ENCODE data around the gene ELAVL4.

The ELAVL4 gene

DNA sequence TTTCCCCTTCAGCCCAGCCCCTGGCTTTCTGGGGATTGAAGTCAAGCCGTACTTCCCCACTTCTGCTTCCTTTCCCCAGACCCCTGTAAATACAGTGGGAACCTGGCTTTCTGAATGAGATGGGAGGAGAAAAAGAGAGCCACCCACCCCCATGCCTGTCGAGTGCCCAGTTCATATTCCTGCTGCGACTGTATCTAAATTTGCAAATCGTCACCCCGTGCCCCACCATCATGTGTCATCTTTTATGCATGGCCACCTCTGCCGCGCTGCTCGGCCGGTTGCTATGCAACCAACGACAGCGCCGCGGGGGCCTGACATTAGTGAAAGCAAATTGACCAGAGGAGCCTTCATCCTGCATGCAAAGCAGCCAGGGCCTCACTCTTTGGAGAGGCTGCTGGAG lies 143.0 kb downstream of the ELAVL4 start:
- no peak for DNase-seq (ENCODE audit: low read depth in 3 of 3)

DNA sequence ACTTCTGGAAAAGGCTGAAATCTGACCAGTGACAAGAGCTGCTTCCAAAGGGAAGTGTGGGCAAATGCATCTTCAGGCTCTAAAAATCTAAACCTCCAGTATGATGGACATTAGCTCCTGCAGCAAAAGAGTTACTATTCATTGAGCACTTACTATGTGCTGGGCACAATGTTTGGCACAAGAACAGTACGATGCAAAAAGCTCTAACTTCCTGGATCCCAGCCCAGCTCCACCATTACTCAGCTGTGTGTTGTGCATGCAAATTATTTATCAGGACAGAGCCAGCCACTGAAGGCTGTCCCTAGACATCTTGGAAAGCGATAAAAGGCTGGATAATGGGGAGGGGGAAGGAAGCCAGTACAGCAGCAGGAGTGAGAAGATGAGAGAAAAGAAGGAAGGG lies 143.5 kb downstream of the ELAVL4 start:
- DNase-seq (ENCODE audit: low read depth in 3 of 3): no peak

Data from stimulated activated CD4-positive, alpha-beta T cell treated with anti-CD3 and anti-CD28 coated beads, TNF-alpha, amount 100 ng/mL, for 24 hours (primary cell).